ENCODE results near the gene SMURF2. TPM values are rescaled to one million over a fixed set of nuclear protein-coding genes. Genes with fewer than 3 reads are reported as not detected.
A peak's percentile ranks its signal among the peaks of the same experiment; 100 is the strongest.

The SMURF2 gene
- total and polyA plus RNA-seq, 2 of the 4 experiments (the other 2 are of a cell fraction): 131 to 774 TPM

DNA sequence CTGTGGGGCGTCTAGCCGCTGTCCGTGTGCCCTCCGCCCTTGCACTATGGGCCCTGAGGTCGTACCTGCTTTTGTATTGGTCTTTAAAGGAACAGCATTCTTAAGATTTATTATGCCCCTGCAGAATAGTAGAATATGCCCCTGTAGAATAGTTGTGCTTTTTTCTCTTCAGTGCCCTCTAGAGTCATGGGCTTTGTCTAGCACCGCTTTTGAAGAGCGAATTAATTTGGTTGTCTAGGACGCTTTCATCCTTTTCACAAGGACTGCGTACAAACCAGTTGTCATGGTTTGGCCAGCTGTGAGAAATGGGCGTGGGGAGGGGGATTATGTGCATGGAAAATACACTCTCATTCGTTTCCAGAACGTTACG, 154.7 kb downstream of the SMURF2 start:
- Histone ChIP-seq H3K4ac (ENCODE audit: low read depth, low read length) (peak overlapping the region; percentile 80), H3K9me1 (ENCODE audit: insufficient read depth, low read length) (peaks cover 7% of the 10 kb centered on the region), H3K9me3 (ENCODE audit: control insufficient read depth, insufficient read depth, low read length) (no peaks in the 10 kb centered on the region), H2AK9ac (replicated peaks; ENCODE audit: low read depth, low read length, poor library complexity) (peak overlapping the region; percentile 94), H3K27ac (ENCODE audit: insufficient read depth, low read length) (peak overlapping the region; percentile 94), H3K18ac (ENCODE audit: low read depth, low read length) (peak overlapping the region; percentile 11; the same call in 1 of the 2 replicates), H3K4me2 (ENCODE audit: low read depth, low read length) (peak overlapping the region; percentile 94), H4K20me1 (ENCODE audit: insufficient read depth, low read length) (peaks cover 61% of the 10 kb centered on the region), H3K23ac (ENCODE audit: low read depth, low read length) (peak overlapping the region; percentile 88), H3K27me3 (ENCODE audit: control insufficient read depth, insufficient read depth, low read length) (no peaks in the 10 kb centered on the region), H4K5ac (ENCODE audit: low read depth, low read length) (peak overlapping the region; percentile 21), H3K4me1 (ENCODE audit: control insufficient read depth, insufficient read depth, low read length) (peaks cover 2% of the 10 kb centered on the region; the same call in 1 of the 2 replicates), H3K36me3 (ENCODE audit: control insufficient read depth, insufficient read depth, low read length) (peaks cover 36% of the 10 kb centered on the region), H2BK15ac (ENCODE audit: low read depth, low read length) (no peak overlapping the region), H3K14ac (replicated peaks; ENCODE audit: low read depth, low read length) (peak overlapping the region; percentile 83), H2BK120ac (ENCODE audit: low read depth, low read length) (peak overlapping the region; percentile 16; the same call in 1 of the 2 replicates), H3K9ac (ENCODE audit: low read depth, low read length) (peak overlapping the region; percentile 74), H2BK5ac (ENCODE audit: low read depth, low read length, poor library complexity, severe bottlenecking) (peak overlapping the region; percentile 89), H3K56ac (ENCODE audit: extremely low read depth, insufficient read depth, low read length) (peak overlapping the region; percentile 65), H2AFZ (replicated peaks; ENCODE audit: low read length, poor library complexity) (peak overlapping the region; percentile 91), H3K4me3 (ENCODE audit: insufficient read depth, low read depth, low read length) (peak overlapping the region; percentile 93), H3K79me1 (ENCODE audit: low read depth in 1 of 2, low read length in 2 of 2) (peaks cover 16 to 55% of the 10 kb centered on the region in 2 experiments), H4K8ac (ENCODE audit: low read depth in 2 of 2, low read length in 2 of 2) (peak overlapping the region; percentile 50 to 80; a peak in 3 of 4 replicates), H4K91ac (ENCODE audit: insufficient read depth, low read depth, low read length) (peak overlapping the region; percentile 68; the same call in 1 of the 2 replicates), H2BK20ac (ENCODE audit: low read depth, low read length) (no peak overlapping the region), H2AK5ac (ENCODE audit: low read depth, low read length) (peak overlapping the region; percentile 72)
- in situ Hi-C loops (cut with MboI; ENCODE audit: low sequenced_read_pairs): no loop called here
- DNase-seq (peak; percentile 68), ATAC-seq (ENCODE audit: low read depth) (peak; percentile 30)
- POLR2A ChIA-PET (ENCODE audit: unreplicated experiment): interaction anchor here (0.5 to 1.2 kb wide), 3 partner anchors 16 to 668 kb away, joined by 3 to 10 read pairs (median 3); no protein-coding TSS in a partner anchor
- CTCF ChIA-PET: interaction anchor here (0.6 to 1.7 kb wide), 4 partner anchors 10 to 681 kb away, joined by 3 to 5 read pairs (median 4); partner anchors contain the start of gene POLG2
- dilution Hi-C loops (cut with HindIII; ENCODE audit: low sequenced_read_pairs, unreplicated experiment): no loop called here
- TF ChIP-seq ELK1 (IDR thresholded peaks at IDR 0.05; ENCODE audit: borderline replicate concordance, low read depth, low read length): no peak
- 0 out of 2 replicates have a peak, but pooled peaks have one; percentile 47 for TF ChIP-seq MXI1 (IDR thresholded peaks at IDR 0.05; ENCODE audit: borderline replicate concordance, low read depth, low read length)
- peak; percentile 50 for TF ChIP-seq CTCF (conservative IDR thresholded peaks at IDR 0.05; ENCODE audit: low read depth, low read length)
- TF ChIP-seq POLR2A (IDR thresholded peaks at IDR 0.05; ENCODE audit: low read depth, low read length): no peak
- TF ChIP-seq SMC3 (IDR thresholded peaks at IDR 0.05; ENCODE audit: low read depth, low read length): peak; percentile 18; the same call in 1 of the 2 replicates
- TF ChIP-seq MAZ (IDR thresholded peaks at IDR 0.05; ENCODE audit: borderline replicate concordance, low read depth, low read length): no peak
- no peak for TF ChIP-seq RFX5 (IDR thresholded peaks at IDR 0.05; ENCODE audit: low read depth, low read length)
- TF ChIP-seq FOS (IDR thresholded peaks at IDR 0.05; ENCODE audit: low read depth, low read length): no peak
- 0 out of 2 replicates have a peak, but pooled peaks have one; percentile 5 for TF ChIP-seq RAD21 (IDR thresholded peaks at IDR 0.05; ENCODE audit: low read length)
- no peak for TF ChIP-seq BHLHE40 (IDR thresholded peaks at IDR 0.05; ENCODE audit: low read depth, low read length)
- no CpG with 5 or more reads among the region's 13 CpGs for WGBS, 2 experiments (ENCODE audit: extremely low coverage in 2 of 2, insufficient read length in 1 of 2)
- intact Hi-C loops (cut with micrococcal nuclease): no loop called here
- no TSS peak for BruUV-seq (replicated peaks)

All from IMR-90 (cell line).